Neural progenitor cell (in vitro differentiated cells): ENCODE results near the gene ASXL2. TPM values are rescaled to one million over a fixed set of nuclear protein-coding genes. Genes with fewer than 3 reads are reported as not detected.

Experiments used
- DNase-seq: peaks from one replicate; pipeline ENCODE4 v3.0.0-alpha.2; 2016; ENCODE audit warnings: low spot score
- H2AFZ ChIP-seq: fragments of 200-600 bp; sonication (generic); replicated peaks from 2 replicates; pipeline ENCODE4 v1.6.1; 2016; ENCODE audit warnings: antibody characterized with exemption
- H3F3A ChIP-seq: fragments of 200-600 bp; sonication (generic); 2 replicates; pipeline ENCODE4 v1.6.1; 2016; ENCODE audit warnings: antibody characterized with exemption, low read depth
- H3K27ac ChIP-seq: fragments of 200-600 bp; sonication (generic); 2 replicates; pipeline ENCODE4 v1.5.1; 2016; ENCODE audit warnings: mild to moderate bottlenecking
- H3K27me3 ChIP-seq: fragments of 200-600 bp; sonication (generic); 2 replicates; pipeline ENCODE4 v1.6.1; 2016; ENCODE audit warnings: mild to moderate bottlenecking, moderate library complexity
- H3K36me3 ChIP-seq: fragments of 200-600 bp; sonication (generic); 2 replicates; pipeline ENCODE4 v1.5.1; 2016
- H3K4me1 ChIP-seq: fragments of 200-600 bp; sonication (generic); 2 replicates; pipeline ENCODE4 v1.6.1; 2016; ENCODE audit warnings: mixed run types
- H3K4me2 ChIP-seq: fragments of 200-600 bp; sonication (generic); 2 replicates; pipeline ENCODE4 v1.6.1; 2016
- H3K4me3 ChIP-seq: fragments of 200-600 bp; sonication (generic); 2 replicates; pipeline ENCODE4 v1.5.1; 2016
- H3K79me2 ChIP-seq: fragments of 200-600 bp; sonication (generic); 2 replicates; pipeline ENCODE4 v1.6.1; 2016; ENCODE audit warnings: low read depth
- H3K9ac ChIP-seq: fragments of 200-600 bp; sonication (generic); 2 replicates; pipeline ENCODE4 v1.6.1; 2016
- H3K9me3 ChIP-seq: fragments of 200-600 bp; sonication (generic); 2 replicates; pipeline ENCODE4 v1.5.1; 2016; ENCODE audit warnings: low read depth
- H4K20me1 ChIP-seq: fragments of 200-600 bp; sonication (generic); 2 replicates; pipeline ENCODE4 v1.6.1; 2016; ENCODE audit warnings: low read depth
- H3K27ac Mint-ChIP-seq: 3 replicates; pipeline ENCODE4 v1.8.0; 2021; ENCODE audit warnings: mixed read lengths
- H3K27me3 Mint-ChIP-seq: 2 replicates; pipeline ENCODE4 v1.8.0; 2022; ENCODE audit warnings: low read depth, mild to moderate bottlenecking, inconsistent platforms, moderate library complexity, mixed read lengths; ENCODE audit not compliant: insufficient read depth
- H3K36me3 Mint-ChIP-seq: 3 replicates; pipeline ENCODE4 v1.8.0; 2021; ENCODE audit warnings: mixed read lengths
- H3K4me1 Mint-ChIP-seq: 3 replicates; pipeline ENCODE4 v1.8.0; 2021; ENCODE audit warnings: mixed read lengths
- H3K4me3 Mint-ChIP-seq: 3 replicates; pipeline ENCODE4 v1.8.0; 2021; ENCODE audit warnings: mild to moderate bottlenecking, moderate library complexity, mixed read lengths
- H3K9me3 Mint-ChIP-seq: 3 replicates; pipeline ENCODE4 v1.8.0; 2020; ENCODE audit warnings: mixed read lengths
- CTCF ChIP-seq: fragments of 200-600 bp; sonication (generic); IDR thresholded peaks from 2 replicates; pipeline ENCODE4 v1.5.1; 2017; ENCODE audit warnings: antibody characterized with exemption, mild to moderate bottlenecking
- EZH2 ChIP-seq: fragments of 200-600 bp; sonication (generic); IDR thresholded peaks from 2 replicates; pipeline ENCODE4 v1.6.1; 2017; ENCODE audit warnings: antibody characterized with exemption, mild to moderate bottlenecking, moderate library complexity
- EZH2phosphoT487 ChIP-seq: fragments of 200-600 bp; sonication (generic); IDR thresholded peaks from 2 replicates; pipeline ENCODE4 v1.6.1; 2017; ENCODE audit warnings: antibody characterized with exemption
- total RNA-seq: library from RNA; depleted of rRNA; stranded (reverse); fragments of >200 nt; gene quantifications from 2 replicates; pipeline ENCODE4 v1.2.3, GENCODE V29; 2015; ENCODE audit warnings: low replicate concordance

ASXL2 gene
- total RNA-seq, 1 donor from 2014 or later, result 8.7 TPM

GRCh38 chr2:25700221-25700660 is 178.0 kb downstream of the ASXL2 start:
- no peak overlapping the region for H3K27ac Mint-ChIP-seq
- H3F3A ChIP-seq, result peaks cover 13% of the 10 kb centered on the region
- H3K9me3 ChIP-seq, result no peaks in the 10 kb centered on the region
- H3K9ac ChIP-seq, result no peak overlapping the region
- H3K79me2 ChIP-seq, result no peaks in the 10 kb centered on the region
- H3K27me3 ChIP-seq, result no peaks in the 10 kb centered on the region
- peaks cover 19% of the 10 kb centered on the region for H3K4me1 ChIP-seq
- peaks cover 3% of the 10 kb centered on the region for H3K4me1 Mint-ChIP-seq
- H3K4me2 ChIP-seq, result no peak overlapping the region
- H3K4me3 Mint-ChIP-seq, result no peak overlapping the region
- no peaks in the 10 kb centered on the region for H3K36me3 Mint-ChIP-seq
- H3K27me3 Mint-ChIP-seq, result no peaks in the 10 kb centered on the region
- peaks cover 4% of the 10 kb centered on the region for H3K9me3 Mint-ChIP-seq
- no peak overlapping the region for H3K27ac ChIP-seq
- peak; percentile 48 for DNase-seq
- no peaks in the 10 kb centered on the region for H3K36me3 ChIP-seq
- H4K20me1 ChIP-seq, result no peaks in the 10 kb centered on the region
- no peak overlapping the region for H3K4me3 ChIP-seq
- TF ChIP-seq EZH2phosphoT487 (no peak), CTCF (peak; percentile 69), EZH2 (no peak)
- no peak overlapping the region for H2AFZ ChIP-seq

- Histone ChIP-seq H2AFZ (no peak overlapping the region), H4K20me1 (no peaks in the 10 kb centered on the region), H3K9me3 (no peaks in the 10 kb centered on the region), H3F3A (peaks cover 13% of the 10 kb centered on the region), H3K4me2 (no peak overlapping the region), H3K4me3 (no peak overlapping the region), H3K36me3 (no peaks in the 10 kb centered on the region), H3K79me2 (no peaks in the 10 kb centered on the region), H3K4me1 (peaks cover 19% of the 10 kb centered on the region), H3K27ac (no peak overlapping the region), H3K27me3 (no peaks in the 10 kb centered on the region), H3K9ac (no peak overlapping the region)
- H3K36me3 Mint-ChIP-seq, result no peaks in the 10 kb centered on the region
- no peak for TF ChIP-seq CTCF
- no peak for TF ChIP-seq EZH2phosphoT487
- no peak for TF ChIP-seq EZH2
- H3K27ac Mint-ChIP-seq, result no peak overlapping the region
- H3K9me3 Mint-ChIP-seq, result no peaks in the 10 kb centered on the region
- H3K4me3 Mint-ChIP-seq, result no peak overlapping the region
- peaks cover 3% of the 10 kb centered on the region for H3K4me1 Mint-ChIP-seq
- H3K27me3 Mint-ChIP-seq, result no peaks in the 10 kb centered on the region
- DNase-seq, result no peak
These were observed 179.1 kb downstream of the ASXL2 start for GRCh38 chr2:25699216-25699615.

- H3K4me3 Mint-ChIP-seq, result no peak overlapping the region
- H3F3A ChIP-seq, result peaks cover 13% of the 10 kb centered on the region
These were observed 179.5 kb downstream of the ASXL2 start for GRCh38 chr2:25698752-25699151.

More at GRCh38 chr2:25698752-25699151, 179.5 kb downstream of the ASXL2 start:
- Histone ChIP-seq H3K27ac (no peak overlapping the region), H3K79me2 (no peaks in the 10 kb centered on the region), H3K9me3 (no peaks in the 10 kb centered on the region), H3K36me3 (no peaks in the 10 kb centered on the region), H3K4me3 (no peak overlapping the region), H3K4me1 (peaks cover 19% of the 10 kb centered on the region), H3K27me3 (no peaks in the 10 kb centered on the region), H4K20me1 (no peaks in the 10 kb centered on the region), H3K4me2 (peak overlapping the region; percentile 77), H3K9ac (no peak overlapping the region), H2AFZ (peak overlapping the region; percentile 100)
- H3K27me3 Mint-ChIP-seq, result no peaks in the 10 kb centered on the region
- no peak overlapping the region for H3K27ac Mint-ChIP-seq
- no peak for DNase-seq
- H3K4me1 Mint-ChIP-seq, result peaks cover 3% of the 10 kb centered on the region
- TF ChIP-seq CTCF (no peak), EZH2 (no peak), EZH2phosphoT487 (no peak)
- no peaks in the 10 kb centered on the region for H3K36me3 Mint-ChIP-seq
- no peaks in the 10 kb centered on the region for H3K9me3 Mint-ChIP-seq
